Measurements from ENCODE around the gene MAP2K5.

DNA sequence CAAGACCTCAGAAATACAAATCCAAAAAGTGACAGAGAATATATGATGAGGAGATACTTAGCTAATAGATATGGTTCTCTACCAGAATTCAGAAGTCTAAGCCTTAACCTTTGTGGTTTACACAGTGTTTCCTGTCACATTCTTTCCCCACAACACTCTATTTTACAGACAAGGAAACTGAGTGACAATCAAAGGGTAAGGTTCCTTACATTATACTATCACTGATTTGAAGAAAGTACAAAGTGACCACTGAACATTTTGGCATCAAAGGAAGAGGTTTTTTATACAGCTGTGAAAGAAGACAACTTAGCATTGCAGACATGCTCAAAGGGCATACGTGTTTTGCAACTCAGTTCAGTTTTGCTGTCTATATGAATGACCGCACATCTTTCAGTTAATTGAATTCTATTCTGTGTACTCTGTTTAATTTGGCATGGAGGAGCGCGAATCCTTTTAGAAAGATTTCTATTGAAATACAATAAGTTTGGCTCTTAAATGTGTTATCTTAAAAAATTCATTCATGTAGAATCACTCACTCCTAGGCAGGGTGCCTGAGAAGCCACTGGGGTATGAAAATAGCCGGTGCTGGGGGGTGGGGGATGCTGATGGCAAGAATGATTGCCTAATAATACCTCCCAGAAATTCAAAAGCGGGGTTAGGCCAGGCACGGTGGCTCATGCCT is 216.3 kb downstream of the MAP2K5 start:
- TF ChIP-seq, protein P1, sequence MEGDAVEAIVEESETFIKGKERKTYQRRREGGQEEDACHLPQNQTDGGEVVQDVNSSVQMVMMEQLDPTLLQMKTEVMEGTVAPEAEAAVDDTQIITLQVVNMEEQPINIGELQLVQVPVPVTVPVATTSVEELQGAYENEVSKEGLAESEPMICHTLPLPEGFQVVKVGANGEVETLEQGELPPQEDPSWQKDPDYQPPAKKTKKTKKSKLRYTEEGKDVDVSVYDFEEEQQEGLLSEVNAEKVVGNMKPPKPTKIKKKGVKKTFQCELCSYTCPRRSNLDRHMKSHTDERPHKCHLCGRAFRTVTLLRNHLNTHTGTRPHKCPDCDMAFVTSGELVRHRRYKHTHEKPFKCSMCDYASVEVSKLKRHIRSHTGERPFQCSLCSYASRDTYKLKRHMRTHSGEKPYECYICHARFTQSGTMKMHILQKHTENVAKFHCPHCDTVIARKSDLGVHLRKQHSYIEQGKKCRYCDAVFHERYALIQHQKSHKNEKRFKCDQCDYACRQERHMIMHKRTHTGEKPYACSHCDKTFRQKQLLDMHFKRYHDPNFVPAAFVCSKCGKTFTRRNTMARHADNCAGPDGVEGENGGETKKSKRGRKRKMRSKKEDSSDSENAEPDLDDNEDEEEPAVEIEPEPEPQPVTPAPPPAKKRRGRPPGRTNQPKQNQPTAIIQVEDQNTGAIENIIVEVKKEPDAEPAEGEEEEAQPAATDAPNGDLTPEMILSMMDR (IDR thresholded peaks at IDR 0.05; ENCODE audit: low read depth, low read length), result no peak
- TF ChIP-seq EZH2phosphoT487 (IDR thresholded peaks at IDR 0.05; ENCODE audit: low read depth), result no peak

Measured in OCI-LY3 (cell line).